K562 (cell line): ENCODE data around the gene SLC4A11. TPM values are rescaled to one million over a fixed set of nuclear protein-coding genes. Genes with fewer than 3 reads are reported as not detected.

Experiments used
- ATAC-seq: fragments of 200-7000 bp; cut with Tn5 transposase; 3 replicates; pipeline ENCODE4 v1.9.1; 2020; ENCODE audit warnings: moderate library complexity
- BruUV-seq: library from RNA; stranded (reverse); fragments of 400-500 nt; replicated peaks from 2 replicates; lab custom pipeline; 2021; lab: Mats Ljungman, UMichigan
- CTCF ChIA-PET: fragments of 300-600 bp; formaldehyde crosslinking; extraction: SDS; loops from one replicate; lab custom pipeline; 2021; ENCODE audit warnings: low intra/inter-chr PET ratio; lab: Yijun Ruan, JAX
- POLR2A ChIA-PET: fragments of 300-600, 350-650 bp; sonication (Branson Sonifier 250); formaldehyde crosslinking; extraction: SDS; loops from one replicate; lab custom pipeline; 2021; ENCODE audit warnings: antibody characterized with exemption, inconsistent platforms; lab: Yijun Ruan, JAX
- DNase-seq, 4 experiments: peaks; one replicate each; pipeline versions ENCODE4 v3.0.0 to v3.0.0-alpha.2; 2011 to 2018; ENCODE audit warnings: low spot score in 3 of 4, mixed read lengths in 3 of 4; ENCODE audit errors: extremely low read depth in 1 of 4
- FAIRE-seq: peaks from 2 replicates; lab custom pipeline; 2011; peaks lifted over from hg19 to GRCh38; lab: Jason Lieb, UNC
- H2AFZ ChIP-seq: 2 replicates; pipeline ENCODE4 v1.6.0; 2011; ENCODE audit warnings: low read depth, low read length, control low read depth, inconsistent platforms
- H3K27ac ChIP-seq: fragments of 200-600 bp; 3 replicates; pipeline ENCODE4 v1.8.0; 2011; ENCODE audit warnings: low read depth, mild to moderate bottlenecking, control low read depth, inconsistent platforms, low read length, moderate library complexity, mixed read lengths; ENCODE audit errors: extremely low read depth
- H3K27me3 ChIP-seq, 2 experiments: fragments of 300-600 bp in 1 of 2; 2 replicates in 1 of 2; 3 replicates in 1 of 2; pipeline versions ENCODE4 v1.6.0 to v1.8.0; 2011; ENCODE audit warnings: inconsistent platforms in 2 of 2, low read length in 2 of 2, mild to moderate bottlenecking in 1 of 2, mixed read lengths in 1 of 2, moderate library complexity in 1 of 2; ENCODE audit not compliant: control insufficient read depth in 2 of 2, insufficient read depth in 2 of 2
- H3K36me3 ChIP-seq: fragments of 300-600 bp; 3 replicates; pipeline ENCODE4 v1.8.0; 2011; ENCODE audit warnings: mild to moderate bottlenecking, low read length, inconsistent platforms; ENCODE audit not compliant: control insufficient read depth, insufficient read depth
- H3K4me1 ChIP-seq, 2 experiments: fragments of 200-600 bp in 1 of 2; replicated peaks in 1 of 2; 2 replicates in 1 of 2; 3 replicates in 1 of 2; pipeline versions ENCODE4 v1.5.1 to v1.8.0; 2011; ENCODE audit warnings: inconsistent platforms in 2 of 2, low read length in 2 of 2, mild to moderate bottlenecking in 1 of 2, mixed read lengths in 1 of 2, moderate library complexity in 1 of 2; ENCODE audit not compliant: control insufficient read depth in 2 of 2, insufficient read depth in 2 of 2
- H3K4me2 ChIP-seq: 2 replicates; pipeline ENCODE4 v1.6.1; 2011; ENCODE audit warnings: low read length, control low read depth, inconsistent platforms, mixed read lengths; ENCODE audit not compliant: insufficient read depth
- H3K4me3 ChIP-seq: fragments of 200-600 bp; sonication (generic), shearing (Covaris generic); 2 replicates; pipeline ENCODE4 v1.5.1; 2016; ENCODE audit warnings: control low read depth, inconsistent platforms
- H3K79me2 ChIP-seq: fragments of 200-600 bp; 3 replicates; pipeline ENCODE4 v1.8.0; 2011; ENCODE audit warnings: low read length, inconsistent platforms; ENCODE audit not compliant: control insufficient read depth, insufficient read depth
- H3K9ac ChIP-seq, 2 experiments: 2 replicates each; pipeline versions ENCODE4 v1.6.0 to v1.6.1; 2011; ENCODE audit warnings: low read depth in 2 of 2, low read length in 2 of 2, control low read depth in 1 of 2, inconsistent platforms in 1 of 2, mild to moderate bottlenecking in 1 of 2, mixed read lengths in 1 of 2; ENCODE audit not compliant: insufficient read depth in 1 of 2
- H3K9me1 ChIP-seq: one replicate; pipeline ENCODE4 v1.6.0; 2011; ENCODE audit warnings: inconsistent platforms, mild to moderate bottlenecking, low read length, moderate library complexity; ENCODE audit not compliant: control insufficient read depth, insufficient read depth
- H3K9me3 ChIP-seq: replicated peaks from 2 replicates; pipeline ENCODE4 v1.5.1; 2011; ENCODE audit warnings: low read depth, low read length, inconsistent platforms; ENCODE audit not compliant: control insufficient read depth, insufficient read depth
- H4K20me1 ChIP-seq: replicated peaks from 2 replicates; pipeline ENCODE4 v1.6.1; 2011; ENCODE audit warnings: low read length, inconsistent platforms, mixed read lengths; ENCODE audit not compliant: control insufficient read depth, insufficient read depth
- ATF1 ChIP-seq, 2 experiments: fragments of 450-650 bp in 1 of 2; IDR thresholded peaks; 2 replicates each; pipeline ENCODE4 v1.6.1; 2016; ENCODE audit warnings: missing compliant biosample characterization in 1 of 2, missing genetic modification characterization in 1 of 2
- E2F4 ChIP-seq: sonication (generic); formaldehyde crosslinking; IDR thresholded peaks from 2 replicates; pipeline ENCODE4 v1.8.0; 2022; ENCODE audit warnings: mild to moderate bottlenecking, low read depth, missing genetic modification reagents
- ELF2 ChIP-seq: fragments of 250-450 bp; sonication (Bioruptor Pico); IDR thresholded peaks from 2 replicates; pipeline ENCODE4 v1.5.0; 2021; ENCODE audit warnings: mild to moderate bottlenecking
- EP400 ChIP-seq: fragments of 450-650 bp; IDR thresholded peaks from 2 replicates; pipeline ENCODE4 v1.6.1; 2017; ENCODE audit warnings: antibody characterized with exemption, mild to moderate bottlenecking, moderate library complexity
- HES1 ChIP-seq: fragments of 450-650 bp; IDR thresholded peaks from 2 replicates; pipeline ENCODE4 v1.6.1; 2016; ENCODE audit warnings: low read depth, mild to moderate bottlenecking, moderate library complexity
- MAFF ChIP-seq: IDR thresholded peaks from 2 replicates; pipeline ENCODE4 v1.6.1; 2012; ENCODE audit warnings: low read length, improper control_type of control experiment
- SIN3A ChIP-seq, 2 experiments: fragments of 150-350 bp in 1 of 2; IDR thresholded peaks; 2 replicates each; pipeline ENCODE4 v1.6.1; 2011 to 2016; ENCODE audit warnings: borderline replicate concordance in 2 of 2, low read depth in 2 of 2, low read length in 2 of 2, mild to moderate bottlenecking in 2 of 2, moderate library complexity in 2 of 2; ENCODE audit not compliant: control insufficient read depth in 1 of 2
- SP1 ChIP-seq: sonication (generic); formaldehyde crosslinking; IDR thresholded peaks from 2 replicates; pipeline ENCODE4 v1.8.1; 2022; ENCODE audit warnings: mild to moderate bottlenecking, missing genetic modification reagents
- YY1 ChIP-seq, 3 experiments: IDR thresholded peaks; 2 replicates each; pipeline ENCODE4 v1.6.1; 2011; ENCODE audit warnings: low read length in 2 of 3, mild to moderate bottlenecking in 2 of 3, moderate library complexity in 2 of 3, borderline replicate concordance in 1 of 3, control low read depth in 1 of 3, low read depth in 1 of 3; ENCODE audit not compliant: insufficient read depth in 3 of 3, insufficient replicate concordance in 2 of 3, control insufficient read depth in 1 of 3, insufficient read length in 1 of 3; ENCODE audit errors: extremely low read depth in 1 of 3
- ZBTB26 ChIP-seq: fragments of 450-650 bp; formaldehyde crosslinking; IDR thresholded peaks from 2 replicates; pipeline ENCODE4 v1.4.0; 2022; ENCODE audit warnings: missing genetic modification characterization
- ZNF143 ChIP-seq: sonication (generic); formaldehyde crosslinking; IDR thresholded peaks from 2 replicates; pipeline ENCODE4 v1.9.0; 2022; ENCODE audit warnings: mild to moderate bottlenecking, missing genetic modification reagents
- ZNF395 ChIP-seq: fragments of 200-800 bp; sonication (Bioruptor generic); IDR thresholded peaks from 2 replicates; pipeline ENCODE4 v1.6.1; 2017; ENCODE audit warnings: missing genetic modification characterization, missing compliant biosample characterization
- ZNF778 ChIP-seq: fragments of 450-650 bp; formaldehyde crosslinking; IDR thresholded peaks from 2 replicates; pipeline ENCODE4 v1.4.0; 2020; ENCODE audit warnings: mild to moderate bottlenecking, moderate library complexity
- WGBS: fragments of 100-300 bp; shearing (Covaris generic); methylation state at CpG from one replicate; pipeline ENCODE4 v1.1.6; 2016; ENCODE audit warnings: low coverage, mixed read lengths; ENCODE audit not compliant: insufficient coverage; ENCODE audit errors: missing lambda C conversion rate; 5-methylcytosine and 5-hydroxymethylcytosine counted together
- in situ Hi-C: fragments of 300-500 bp; cut with MboI; formaldehyde crosslinking; loops from 4 replicates; pipeline ENCODE4 v1.15.0; 2018; ENCODE audit warnings: inconsistent platforms, mixed read lengths
- intact Hi-C: fragments of 100-400 bp; cut with micrococcal nuclease; formaldehyde crosslinking; loops from 2 replicates; pipeline ENCODE4 v1.14.2; 2022
- polyA plus RNA-seq, 8 experiments: library from polyadenylated mRNA; depleted of rRNA in 4 of 8; stranded (reverse) in 5 of 8; unstranded in 3 of 8; fragments of >200 nt; fragmentation: Nextera tagmentation in 2 of 8; fragmentation: Illumina TruSeq in 1 of 8; extraction: Ambion mirVana in 2 of 8; extraction: Trizol in 1 of 8; gene quantifications; 2 replicates each; pipeline versions ENCODE4 v1.2.1 to v1.2.3, GENCODE V29; 2011 to 2014; ENCODE audit warnings: inconsistent platforms in 1 of 8, missing spikeins in 1 of 8
- total RNA-seq, 7 experiments: library from RNA; depleted of rRNA in 6 of 7; stranded (reverse); fragments of >200 nt in 6 of 7; fragmentation: Illumina TruSeq in 2 of 7; extraction: Trizol in 2 of 7; gene quantifications; 2 replicates each; pipeline versions ENCODE4 v1.2.1 to v1.2.3, GENCODE V29; 2011 to 2021; ENCODE audit warnings: low replicate concordance in 1 of 7

SLC4A11 gene
- total and polyA plus RNA-seq, 9 of the 15 experiments (the other 6 are each of a cell fraction or from before 2014, with no cell fraction given): 0.10 to 2.0 (median 0.20) TPM

GRCh38 chr20:3204124-3204794 is 34.7 kb downstream of the SLC4A11 start, which contains the start of gene DDRGK1:
TSS of gene DDRGK1 (minus strand) at chr20:3204682. CDS start at chr20:3204627, 55 bp downstream.
- Histone ChIP-seq H3K4me2 (peak within 1 kb of the TSS; percentile 81), H3K9me3 (no peaks in the 10 kb centered on the region), H3K9me1 (no peaks in the 10 kb centered on the region), H2AFZ (peak within 1 kb of the TSS; percentile 91), H3K36me3 (peaks cover 26% of the 10 kb centered on the region; the same call in 2 of the 3 replicates), H3K4me3 (peak within 1 kb of the TSS; percentile 63), H4K20me1 (no peaks in the 10 kb centered on the region), H3K79me2 (peaks cover 31% of the 10 kb centered on the region), H3K27ac (peak within 1 kb of the TSS; percentile 69), H3K27me3 (no peaks in the 10 kb centered on the region), H3K4me1 (peaks cover 10 to 38% of the 10 kb centered on the region in 2 experiments; a peak in 4 of 5 replicates), H3K9ac (peak within 1 kb of the TSS; percentile 73 to 93)
- FAIRE-seq (peak; percentile 88), DNase-seq (peak; percentile 85 to 90 (median 88)), ATAC-seq (peak; percentile 89)
- ChIA-PET CTCF (no interaction called here), POLR2A (interaction anchor here (0.6 to 0.9 kb wide), 2 partner anchors 17 to 541 kb away, joined by 3 to 4 read pairs; no protein-coding TSS in a partner anchor)
- BruUV-seq: TSS peak; percentile 55
- intact Hi-C loops (no loop called here), in situ Hi-C loops (no loop called here)
- WGBS: under 1% methylated on average over 38 of the region's 48 CpGs
- no peak for TF ChIP-seq ZNF778 (CRISPR knock-in tag)
- no peak for TF ChIP-seq ZNF143
- peak; percentile 7; the same call in 1 of the 2 replicates for TF ChIP-seq ELF2
- peak in 2 of 3 experiments; percentile 24 to 63 for TF ChIP-seq YY1 (IDR thresholded peaks at IDR 0.05; ENCODE audit: borderline replicate concordance in 1 of 3, control insufficient read depth in 1 of 3, extremely low read depth in 1 of 3, insufficient read depth in 3 of 3, insufficient read length in 1 of 3, insufficient replicate concordance in 2 of 3, low read depth in 1 of 3, low read length in 2 of 3)
- TF ChIP-seq ZNF395 (CRISPR knock-in tag): no peak; the same call in 1 of the 2 replicates
- TF ChIP-seq SP1 (CRISPR knock-in tag): peak; percentile 94
- peak; percentile 62 for TF ChIP-seq EP400
- no peak for TF ChIP-seq ATF1 (CRISPR knock-in tag; IDR thresholded peaks at IDR 0.05)
- TF ChIP-seq ATF1 (tag; IDR thresholded peaks at IDR 0.05): peak; percentile 42; the same call in 1 of the 2 replicates
- TF ChIP-seq MAFF: no peak
- TF ChIP-seq E2F4 (CRISPR knock-in tag): 0 out of 2 replicates have a peak, but pooled peaks have one; percentile 35
- peak; percentile 59; the same call in 1 of the 2 replicates for TF ChIP-seq HES1
- peak; percentile 36 to 40; a peak in 2 of 4 replicates for TF ChIP-seq SIN3A (IDR thresholded peaks at IDR 0.05; ENCODE audit: borderline replicate concordance in 2 of 2, control insufficient read depth in 1 of 2, low read depth in 2 of 2, low read length in 2 of 2)
- no peak for TF ChIP-seq ZBTB26 (CRISPR knock-in tag)
